IMR-90 (cell line): ENCODE results near the gene CD2BP2. TPM values are rescaled to one million over a fixed set of nuclear protein-coding genes. Genes with fewer than 3 reads are reported as not detected.

Experiments
- ATAC-seq: fragments of 200-7000 bp; cut with Tn5 transposase; 2 replicates; pipeline ENCODE4 v1.9.1; 2020; ENCODE audit warnings: low read depth, mild to moderate bottlenecking, moderate library complexity
- BruUV-seq: library from RNA; stranded (reverse); fragments of 400-500 nt; replicated peaks from 2 replicates; lab custom pipeline; 2021; lab: Mats Ljungman, UMichigan
- CTCF ChIA-PET: fragments of 300-600 bp; formaldehyde crosslinking; extraction: SDS; loops from one replicate; lab custom pipeline; 2021; ENCODE audit warnings: antibody characterized with exemption; lab: Yijun Ruan, JAX
- POLR2A ChIA-PET: fragments of 300-600 bp; sonication (Branson Sonifier 250); formaldehyde crosslinking; loops from one replicate; lab custom pipeline; 2022; ENCODE audit warnings: antibody characterized with exemption; ENCODE audit not compliant: unreplicated experiment; lab: Charles Lee
- DNase-seq: peaks from one replicate; pipeline ENCODE4 v3.0.0; 2013
- H2AFZ ChIP-seq: replicated peaks from 2 replicates; pipeline ENCODE3; 2013; ENCODE audit warnings: low read length, mild to moderate bottlenecking; ENCODE audit not compliant: poor library complexity
- H2AK5ac ChIP-seq: 2 replicates; pipeline ENCODE4 v1.6.1; 2013; ENCODE audit warnings: low read depth, low read length, inconsistent platforms
- H2AK9ac ChIP-seq: replicated peaks from 2 replicates; pipeline ENCODE3; 2013; ENCODE audit warnings: mild to moderate bottlenecking, low read depth, low read length, moderate library complexity; ENCODE audit not compliant: poor library complexity
- H2BK120ac ChIP-seq: 2 replicates; pipeline ENCODE4 v1.6.1; 2013; ENCODE audit warnings: low read depth, low read length, inconsistent platforms
- H2BK15ac ChIP-seq: 3 replicates; pipeline ENCODE4 v1.6.1; 2013; ENCODE audit warnings: low read depth, low read length, inconsistent platforms
- H2BK20ac ChIP-seq: 2 replicates; pipeline ENCODE4 v1.6.1; 2013; ENCODE audit warnings: low read depth, mild to moderate bottlenecking, inconsistent platforms, low read length, moderate library complexity
- H2BK5ac ChIP-seq: 2 replicates; pipeline ENCODE4 v1.6.1; 2013; ENCODE audit warnings: mild to moderate bottlenecking, low read depth, low read length, inconsistent platforms; ENCODE audit not compliant: poor library complexity, severe bottlenecking
- H3K14ac ChIP-seq: replicated peaks from 2 replicates; pipeline ENCODE4 v1.6.1; 2013; ENCODE audit warnings: low read depth, low read length, inconsistent platforms
- H3K18ac ChIP-seq: 2 replicates; pipeline ENCODE4 v1.6.1; 2013; ENCODE audit warnings: low read depth, low read length, control low read depth
- H3K23ac ChIP-seq: 2 replicates; pipeline ENCODE4 v1.6.1; 2013; ENCODE audit warnings: low read depth, low read length, inconsistent platforms
- H3K27ac ChIP-seq: 2 replicates; pipeline ENCODE4 v1.5.1; 2013; ENCODE audit warnings: mild to moderate bottlenecking, control low read depth, low read length; ENCODE audit not compliant: insufficient read depth
- H3K27me3 ChIP-seq: 2 replicates; pipeline ENCODE4 v1.6.1; 2013; ENCODE audit warnings: low read length; ENCODE audit not compliant: control insufficient read depth, insufficient read depth
- H3K36me3 ChIP-seq: 2 replicates; pipeline ENCODE4 v1.6.1; 2013; ENCODE audit warnings: low read length, mixed read lengths; ENCODE audit not compliant: control insufficient read depth, insufficient read depth
- H3K4ac ChIP-seq: 2 replicates; pipeline ENCODE4 v1.6.1; 2013; ENCODE audit warnings: low read depth, low read length, inconsistent platforms
- H3K4me1 ChIP-seq: 2 replicates; pipeline ENCODE4 v1.6.1; 2013; ENCODE audit warnings: low read length, mixed read lengths; ENCODE audit not compliant: control insufficient read depth, insufficient read depth
- H3K4me2 ChIP-seq: 2 replicates; pipeline ENCODE4 v1.6.1; 2013; ENCODE audit warnings: low read depth, mild to moderate bottlenecking, control low read depth, low read length, moderate library complexity
- H3K4me3 ChIP-seq: 2 replicates; pipeline ENCODE4 v1.5.1; 2013; ENCODE audit warnings: low read depth, mild to moderate bottlenecking, control low read depth, low read length, moderate library complexity; ENCODE audit not compliant: insufficient read depth
- H3K56ac ChIP-seq: 2 replicates; pipeline ENCODE4 v1.6.1; 2013; ENCODE audit warnings: low read length, inconsistent platforms; ENCODE audit not compliant: insufficient read depth; ENCODE audit errors: extremely low read depth
- H3K79me1 ChIP-seq, 2 experiments: 2 replicates each; pipeline ENCODE4 v1.6.1; 2013; ENCODE audit warnings: low read length in 2 of 2, inconsistent platforms in 1 of 2, low read depth in 1 of 2
- H3K9ac ChIP-seq: 2 replicates; pipeline ENCODE4 v1.6.1; 2013; ENCODE audit warnings: low read depth, low read length, control low read depth
- H3K9me1 ChIP-seq: 2 replicates; pipeline ENCODE4 v1.6.1; 2013; ENCODE audit warnings: low read length, inconsistent platforms; ENCODE audit not compliant: insufficient read depth
- H3K9me3 ChIP-seq: 2 replicates; pipeline ENCODE4 v1.6.1; 2013; ENCODE audit warnings: low read length; ENCODE audit not compliant: control insufficient read depth, insufficient read depth
- H4K20me1 ChIP-seq: 2 replicates; pipeline ENCODE4 v1.6.1; 2013; ENCODE audit warnings: low read length, inconsistent platforms; ENCODE audit not compliant: insufficient read depth
- H4K5ac ChIP-seq: 2 replicates; pipeline ENCODE4 v1.6.1; 2013; ENCODE audit warnings: mild to moderate bottlenecking, low read depth, low read length, control low read depth
- H4K8ac ChIP-seq, 2 experiments: 2 replicates each; pipeline ENCODE4 v1.6.1; 2013; ENCODE audit warnings: low read depth in 2 of 2, low read length in 2 of 2, control low read depth in 1 of 2, inconsistent platforms in 1 of 2
- H4K91ac ChIP-seq: 2 replicates; pipeline ENCODE4 v1.6.1; 2013; ENCODE audit warnings: low read depth, low read length, inconsistent platforms; ENCODE audit not compliant: insufficient read depth
- CEBPB ChIP-seq: IDR thresholded peaks from 2 replicates; pipeline ENCODE4 v1.6.1; 2012; ENCODE audit warnings: low read depth, low read length, improper control_type of control experiment
- ELK1 ChIP-seq: fragments of 150-350 bp; IDR thresholded peaks from 2 replicates; pipeline ENCODE4 v1.6.1; 2016; ENCODE audit warnings: low read depth, mild to moderate bottlenecking, low read length, moderate library complexity, borderline replicate concordance
- MAFK ChIP-seq: IDR thresholded peaks from 2 replicates; pipeline ENCODE4 v1.6.1; 2012; ENCODE audit warnings: low read depth, low read length, improper control_type of control experiment
- MAZ ChIP-seq: IDR thresholded peaks from 2 replicates; pipeline ENCODE4 v1.6.1; 2012; ENCODE audit warnings: low read depth, mild to moderate bottlenecking, low read length, improper control_type of control experiment, moderate library complexity, borderline replicate concordance
- MXI1 ChIP-seq: IDR thresholded peaks from 2 replicates; pipeline ENCODE4 v1.6.1; 2012; ENCODE audit warnings: low read depth, mild to moderate bottlenecking, low read length, moderate library complexity, borderline replicate concordance
- NFE2L2 ChIP-seq: fragments of 150-350 bp; IDR thresholded peaks from 2 replicates; pipeline ENCODE4 v1.6.1; 2016; ENCODE audit warnings: low read depth, mild to moderate bottlenecking, low read length
- POLR2A ChIP-seq: IDR thresholded peaks from 2 replicates; pipeline ENCODE4 v1.6.1; 2012; ENCODE audit warnings: mild to moderate bottlenecking, low read depth, low read length
- RCOR1 ChIP-seq: IDR thresholded peaks from 2 replicates; pipeline ENCODE4 v1.6.1; 2012; ENCODE audit warnings: mild to moderate bottlenecking, low read length, improper control_type of control experiment; ENCODE audit not compliant: insufficient replicate concordance
- RFX5 ChIP-seq: IDR thresholded peaks from 2 replicates; pipeline ENCODE4 v1.8.0; 2012; ENCODE audit warnings: low read depth, mild to moderate bottlenecking, low read length, moderate library complexity
- SMC3 ChIP-seq: fragments of 150-350 bp; IDR thresholded peaks from 2 replicates; pipeline ENCODE4 v1.6.1; 2016; ENCODE audit warnings: low read depth, mild to moderate bottlenecking, antibody characterized with exemption, low read length, moderate library complexity
- USF2 ChIP-seq: fragments of 150-350 bp; IDR thresholded peaks from 2 replicates; pipeline ENCODE4 v1.6.1; 2017; ENCODE audit warnings: mild to moderate bottlenecking, antibody characterized with exemption, low read length, low read depth
- WGBS, 2 experiments: methylation state at CpG; one replicate each; pipeline versions ENCODE4 v1.1.5 to v1.1.7; 2013; ENCODE audit warnings: missing lambda C conversion rate in 2 of 2; ENCODE audit not compliant: insufficient read length in 1 of 2; ENCODE audit errors: extremely low coverage in 2 of 2; 5-methylcytosine and 5-hydroxymethylcytosine counted together
- dilution Hi-C: fragments of 300-500 bp; cut with HindIII; formaldehyde crosslinking; loops from one replicate; pipeline ENCODE4 v1.14.3; 2018; ENCODE audit warnings: low sequenced_read_pairs; ENCODE audit not compliant: unreplicated experiment
- in situ Hi-C: fragments of 300-500 bp; cut with MboI; formaldehyde crosslinking; loops from 3 replicates; pipeline ENCODE4 v1.14.3; 2019; ENCODE audit warnings: low sequenced_read_pairs, inconsistent platforms, mixed read lengths
- intact Hi-C: fragments of 100-400 bp; cut with micrococcal nuclease; formaldehyde crosslinking; loops from 2 replicates; pipeline ENCODE4 v1.10.0; 2022
- polyA plus RNA-seq, 3 experiments: library from polyadenylated mRNA; depleted of rRNA; stranded (reverse); fragments of >200 nt; gene quantifications; 2 replicates each; pipeline ENCODE4 v1.2.3, GENCODE V29; 2012; ENCODE audit warnings: low replicate concordance in 1 of 3
- total RNA-seq: library from RNA; depleted of rRNA; stranded (reverse); fragments of >200 nt; gene quantifications from 2 replicates; pipeline ENCODE4 v1.2.3, GENCODE V29; 2012

CD2BP2 gene
- total and polyA plus RNA-seq, 2 of the 4 experiments (the other 2 are of a cell fraction): 29.6 to 41.1 TPM

GRCh38 chr16:30397056-30397455 lies 41.9 kb upstream of the CD2BP2 start:
- Histone ChIP-seq H3K4me1 (peaks cover 10% of the 10 kb centered on the region), H3K27ac (no peak overlapping the region), H3K14ac (no peak overlapping the region), H3K9me1 (peaks cover 4% of the 10 kb centered on the region; the same call in 1 of the 2 replicates), H3K23ac (no peak overlapping the region), H2AK5ac (no peak overlapping the region), H3K4ac (no peak overlapping the region), H3K27me3 (no peaks in the 10 kb centered on the region), H2BK120ac (no peak overlapping the region), H3K9ac (no peak overlapping the region), H4K20me1 (no peaks in the 10 kb centered on the region), H3K56ac (no peak overlapping the region), H2AFZ (no peak overlapping the region), H3K4me3 (no peak overlapping the region), H3K79me1 (peaks cover 0 to 52% of the 10 kb centered on the region in 2 experiments), H3K4me2 (no peak overlapping the region), H4K8ac (no peak overlapping the region), H2AK9ac (no peak overlapping the region), H3K18ac (no peak overlapping the region), H4K5ac (no peak overlapping the region), H3K9me3 (no peaks in the 10 kb centered on the region), H3K36me3 (peaks cover 12% of the 10 kb centered on the region; the same call in 1 of the 2 replicates), H2BK5ac (no peak overlapping the region), H2BK15ac (no peak overlapping the region), H2BK20ac (no peak overlapping the region), H4K91ac (no peak overlapping the region)
- TF ChIP-seq NFE2L2: no peak
- no peak for TF ChIP-seq MAFK
- TF ChIP-seq RFX5: no peak
- TF ChIP-seq USF2: no peak
- TF ChIP-seq SMC3: no peak
- no peak for TF ChIP-seq MAZ
- no peak for TF ChIP-seq POLR2A
- no peak for TF ChIP-seq CEBPB
- no peak for TF ChIP-seq RCOR1
- TF ChIP-seq ELK1: no peak
- no peak for TF ChIP-seq MXI1
- BruUV-seq: no TSS peak
- intact Hi-C loops (no loop called here), dilution Hi-C loops (no loop called here), in situ Hi-C loops (no loop called here)
- no CpG with 5 or more reads among the region's 4 CpGs for WGBS, 2 experiments
- ChIA-PET CTCF (no interaction called here), POLR2A (no interaction called here)
- ATAC-seq (no peak), DNase-seq (no peak)
